IMR-90 (cell line): Measurements from ENCODE around the gene MRC1. TPM values are rescaled to one million over a fixed set of nuclear protein-coding genes. Genes with fewer than 3 reads are reported as not detected.
A peak's percentile ranks its signal among the peaks of the same experiment; 100 is the strongest.

Experiments used
- ATAC-seq: fragments of 200-7000 bp; cut with Tn5 transposase; 2 replicates; pipeline ENCODE4 v1.9.1; 2020; ENCODE audit warnings: low read depth, mild to moderate bottlenecking, moderate library complexity
- BruUV-seq: library from RNA; stranded (reverse); fragments of 400-500 nt; replicated peaks from 2 replicates; lab custom pipeline; 2021; lab: Mats Ljungman, UMichigan
- CTCF ChIA-PET: fragments of 300-600 bp; formaldehyde crosslinking; extraction: SDS; loops from one replicate; lab custom pipeline; 2021; ENCODE audit warnings: antibody characterized with exemption; lab: Yijun Ruan, JAX
- POLR2A ChIA-PET: fragments of 300-600 bp; sonication (Branson Sonifier 250); formaldehyde crosslinking; loops from one replicate; lab custom pipeline; 2022; ENCODE audit warnings: antibody characterized with exemption; ENCODE audit not compliant: unreplicated experiment; lab: Charles Lee
- DNase-seq: peaks from one replicate; pipeline ENCODE4 v3.0.0; 2013
- H2AFZ ChIP-seq: replicated peaks from 2 replicates; pipeline ENCODE3; 2013; ENCODE audit warnings: low read length, mild to moderate bottlenecking; ENCODE audit not compliant: poor library complexity
- H2AK5ac ChIP-seq: 2 replicates; pipeline ENCODE4 v1.6.1; 2013; ENCODE audit warnings: low read depth, low read length, inconsistent platforms
- H2AK9ac ChIP-seq: replicated peaks from 2 replicates; pipeline ENCODE3; 2013; ENCODE audit warnings: mild to moderate bottlenecking, low read depth, low read length, moderate library complexity; ENCODE audit not compliant: poor library complexity
- H2BK120ac ChIP-seq: 2 replicates; pipeline ENCODE4 v1.6.1; 2013; ENCODE audit warnings: low read depth, low read length, inconsistent platforms
- H2BK15ac ChIP-seq: 3 replicates; pipeline ENCODE4 v1.6.1; 2013; ENCODE audit warnings: low read depth, low read length, inconsistent platforms
- H2BK20ac ChIP-seq: 2 replicates; pipeline ENCODE4 v1.6.1; 2013; ENCODE audit warnings: low read depth, mild to moderate bottlenecking, inconsistent platforms, low read length, moderate library complexity
- H2BK5ac ChIP-seq: 2 replicates; pipeline ENCODE4 v1.6.1; 2013; ENCODE audit warnings: mild to moderate bottlenecking, low read depth, low read length, inconsistent platforms; ENCODE audit not compliant: poor library complexity, severe bottlenecking
- H3K14ac ChIP-seq: replicated peaks from 2 replicates; pipeline ENCODE4 v1.6.1; 2013; ENCODE audit warnings: low read depth, low read length, inconsistent platforms
- H3K18ac ChIP-seq: 2 replicates; pipeline ENCODE4 v1.6.1; 2013; ENCODE audit warnings: low read depth, low read length, control low read depth
- H3K23ac ChIP-seq: 2 replicates; pipeline ENCODE4 v1.6.1; 2013; ENCODE audit warnings: low read depth, low read length, inconsistent platforms
- H3K27ac ChIP-seq: 2 replicates; pipeline ENCODE4 v1.5.1; 2013; ENCODE audit warnings: mild to moderate bottlenecking, control low read depth, low read length; ENCODE audit not compliant: insufficient read depth
- H3K27me3 ChIP-seq: 2 replicates; pipeline ENCODE4 v1.6.1; 2013; ENCODE audit warnings: low read length; ENCODE audit not compliant: control insufficient read depth, insufficient read depth
- H3K36me3 ChIP-seq: 2 replicates; pipeline ENCODE4 v1.6.1; 2013; ENCODE audit warnings: low read length, mixed read lengths; ENCODE audit not compliant: control insufficient read depth, insufficient read depth
- H3K4ac ChIP-seq: 2 replicates; pipeline ENCODE4 v1.6.1; 2013; ENCODE audit warnings: low read depth, low read length, inconsistent platforms
- H3K4me1 ChIP-seq: 2 replicates; pipeline ENCODE4 v1.6.1; 2013; ENCODE audit warnings: low read length, mixed read lengths; ENCODE audit not compliant: control insufficient read depth, insufficient read depth
- H3K4me2 ChIP-seq: 2 replicates; pipeline ENCODE4 v1.6.1; 2013; ENCODE audit warnings: low read depth, mild to moderate bottlenecking, control low read depth, low read length, moderate library complexity
- H3K4me3 ChIP-seq: 2 replicates; pipeline ENCODE4 v1.5.1; 2013; ENCODE audit warnings: low read depth, mild to moderate bottlenecking, control low read depth, low read length, moderate library complexity; ENCODE audit not compliant: insufficient read depth
- H3K56ac ChIP-seq: 2 replicates; pipeline ENCODE4 v1.6.1; 2013; ENCODE audit warnings: low read length, inconsistent platforms; ENCODE audit not compliant: insufficient read depth; ENCODE audit errors: extremely low read depth
- H3K79me1 ChIP-seq, 2 experiments: 2 replicates each; pipeline ENCODE4 v1.6.1; 2013; ENCODE audit warnings: low read length in 2 of 2, inconsistent platforms in 1 of 2, low read depth in 1 of 2
- H3K9ac ChIP-seq: 2 replicates; pipeline ENCODE4 v1.6.1; 2013; ENCODE audit warnings: low read depth, low read length, control low read depth
- H3K9me1 ChIP-seq: 2 replicates; pipeline ENCODE4 v1.6.1; 2013; ENCODE audit warnings: low read length, inconsistent platforms; ENCODE audit not compliant: insufficient read depth
- H3K9me3 ChIP-seq: 2 replicates; pipeline ENCODE4 v1.6.1; 2013; ENCODE audit warnings: low read length; ENCODE audit not compliant: control insufficient read depth, insufficient read depth
- H4K20me1 ChIP-seq: 2 replicates; pipeline ENCODE4 v1.6.1; 2013; ENCODE audit warnings: low read length, inconsistent platforms; ENCODE audit not compliant: insufficient read depth
- H4K5ac ChIP-seq: 2 replicates; pipeline ENCODE4 v1.6.1; 2013; ENCODE audit warnings: mild to moderate bottlenecking, low read depth, low read length, control low read depth
- H4K8ac ChIP-seq, 2 experiments: 2 replicates each; pipeline ENCODE4 v1.6.1; 2013; ENCODE audit warnings: low read depth in 2 of 2, low read length in 2 of 2, control low read depth in 1 of 2, inconsistent platforms in 1 of 2
- H4K91ac ChIP-seq: 2 replicates; pipeline ENCODE4 v1.6.1; 2013; ENCODE audit warnings: low read depth, low read length, inconsistent platforms; ENCODE audit not compliant: insufficient read depth
- BHLHE40 ChIP-seq: fragments of 150-350 bp; IDR thresholded peaks from 2 replicates; pipeline ENCODE4 v1.6.1; 2016; ENCODE audit warnings: mild to moderate bottlenecking, low read depth, low read length
- CEBPB ChIP-seq: IDR thresholded peaks from 2 replicates; pipeline ENCODE4 v1.6.1; 2012; ENCODE audit warnings: low read depth, low read length, improper control_type of control experiment
- FOS ChIP-seq: fragments of 150-350 bp; IDR thresholded peaks from 2 replicates; pipeline ENCODE4 v1.6.1; 2016; ENCODE audit warnings: low read depth, low read length
- SMC3 ChIP-seq: fragments of 150-350 bp; IDR thresholded peaks from 2 replicates; pipeline ENCODE4 v1.6.1; 2016; ENCODE audit warnings: low read depth, mild to moderate bottlenecking, antibody characterized with exemption, low read length, moderate library complexity
- WGBS, 2 experiments: methylation state at CpG; one replicate each; pipeline versions ENCODE4 v1.1.5 to v1.1.7; 2013; ENCODE audit warnings: missing lambda C conversion rate in 2 of 2; ENCODE audit not compliant: insufficient read length in 1 of 2; ENCODE audit errors: extremely low coverage in 2 of 2; 5-methylcytosine and 5-hydroxymethylcytosine counted together
- dilution Hi-C: fragments of 300-500 bp; cut with HindIII; formaldehyde crosslinking; loops from one replicate; pipeline ENCODE4 v1.14.3; 2018; ENCODE audit warnings: low sequenced_read_pairs; ENCODE audit not compliant: unreplicated experiment
- in situ Hi-C: fragments of 300-500 bp; cut with MboI; formaldehyde crosslinking; loops from 3 replicates; pipeline ENCODE4 v1.14.3; 2019; ENCODE audit warnings: low sequenced_read_pairs, inconsistent platforms, mixed read lengths
- intact Hi-C: fragments of 100-400 bp; cut with micrococcal nuclease; formaldehyde crosslinking; loops from 2 replicates; pipeline ENCODE4 v1.10.0; 2022
- polyA plus RNA-seq, 3 experiments: library from polyadenylated mRNA; depleted of rRNA; stranded (reverse); fragments of >200 nt; gene quantifications; 2 replicates each; pipeline ENCODE4 v1.2.3, GENCODE V29; 2012; ENCODE audit warnings: low replicate concordance in 1 of 3
- total RNA-seq: library from RNA; depleted of rRNA; stranded (reverse); fragments of >200 nt; gene quantifications from 2 replicates; pipeline ENCODE4 v1.2.3, GENCODE V29; 2012
- TF ChIP-seq, protein P1 (sequence below): conservative IDR thresholded peaks from 2 replicates; pipeline ENCODE4 v1.5.1; 2012; ENCODE audit warnings: mild to moderate bottlenecking, low read depth, low read length, improper control_type of control experiment
- TF ChIP-seq, protein P2 (sequence below): fragments of 150-350 bp; IDR thresholded peaks from 2 replicates; pipeline ENCODE4 v1.6.1; 2017; ENCODE audit warnings: mild to moderate bottlenecking, antibody characterized with exemption, low read length, low read depth
- TF ChIP-seq, protein P3 (sequence below): fragments of 150-350 bp; IDR thresholded peaks from 2 replicates; pipeline ENCODE4 v1.6.1; 2016; ENCODE audit warnings: low read depth, mild to moderate bottlenecking, low read length, moderate library complexity, borderline replicate concordance

Gene MRC1
- total and polyA plus RNA-seq, 2 of the 4 experiments (the other 2 are of a cell fraction): not detected

DNA sequence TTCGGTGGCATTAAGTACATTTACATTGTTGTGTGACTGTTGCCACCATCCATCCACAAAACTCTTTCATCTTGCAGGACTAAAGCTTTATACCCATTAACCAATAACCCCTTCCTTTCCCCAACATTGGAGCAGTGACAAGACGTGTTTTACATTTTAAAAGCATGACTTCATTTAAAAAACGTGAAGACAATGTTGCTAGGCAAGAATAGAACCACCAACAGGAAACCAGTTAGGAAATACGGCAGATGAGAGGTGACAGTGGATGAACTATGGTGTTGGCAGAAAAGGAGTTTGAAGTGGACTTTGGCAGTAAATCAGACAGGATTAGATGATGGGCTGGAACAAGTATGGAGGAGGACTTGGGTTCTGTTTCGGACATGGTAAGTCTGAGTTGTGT, 40.2 kb upstream of the MRC1 start:
- Histone ChIP-seq H2AK9ac (no peak overlapping the region), H2BK5ac (no peak overlapping the region), H3K27ac (no peak overlapping the region), H3K27me3 (peaks cover 2% of the 10 kb centered on the region), H3K18ac (no peak overlapping the region; the same call in 1 of the 2 replicates), H2BK120ac (no peak overlapping the region), H3K9me3 (peaks cover 3% of the 10 kb centered on the region; the same call in 1 of the 2 replicates), H3K9me1 (no peaks in the 10 kb centered on the region), H3K9ac (no peak overlapping the region), H2AK5ac (no peak overlapping the region), H3K56ac (no peak overlapping the region), H2AFZ (no peak overlapping the region), H4K91ac (no peak overlapping the region), H3K4me1 (no peaks in the 10 kb centered on the region), H3K4ac (no peak overlapping the region), H3K23ac (no peak overlapping the region), H4K5ac (no peak overlapping the region), H3K14ac (no peak overlapping the region; the same call in 1 of the 2 replicates), H3K4me2 (no peak overlapping the region), H2BK20ac (no peak overlapping the region), H3K36me3 (no peaks in the 10 kb centered on the region), H3K79me1 (no peaks in the 10 kb centered on the region), H4K20me1 (no peaks in the 10 kb centered on the region), H2BK15ac (no peak overlapping the region; the same call in 2 of the 3 replicates), H4K8ac (no peak overlapping the region), H3K4me3 (no peak overlapping the region)
- no peak for ATAC-seq
- in situ Hi-C loops: no loop called here
- intact Hi-C loops: no loop called here
- 60% methylated on average over 2 of the region's 5 CpGs; no CpG with 5 or more reads in 1 of the 2 experiments for WGBS, 2 experiments
- dilution Hi-C loops: no loop called here
- no TSS peak for BruUV-seq
- POLR2A ChIA-PET: no interaction called here
- DNase-seq: peak; percentile 40
- CTCF ChIA-PET: no interaction called here
- TF ChIP-seq BHLHE40: no peak
- TF ChIP-seq, protein P1, sequence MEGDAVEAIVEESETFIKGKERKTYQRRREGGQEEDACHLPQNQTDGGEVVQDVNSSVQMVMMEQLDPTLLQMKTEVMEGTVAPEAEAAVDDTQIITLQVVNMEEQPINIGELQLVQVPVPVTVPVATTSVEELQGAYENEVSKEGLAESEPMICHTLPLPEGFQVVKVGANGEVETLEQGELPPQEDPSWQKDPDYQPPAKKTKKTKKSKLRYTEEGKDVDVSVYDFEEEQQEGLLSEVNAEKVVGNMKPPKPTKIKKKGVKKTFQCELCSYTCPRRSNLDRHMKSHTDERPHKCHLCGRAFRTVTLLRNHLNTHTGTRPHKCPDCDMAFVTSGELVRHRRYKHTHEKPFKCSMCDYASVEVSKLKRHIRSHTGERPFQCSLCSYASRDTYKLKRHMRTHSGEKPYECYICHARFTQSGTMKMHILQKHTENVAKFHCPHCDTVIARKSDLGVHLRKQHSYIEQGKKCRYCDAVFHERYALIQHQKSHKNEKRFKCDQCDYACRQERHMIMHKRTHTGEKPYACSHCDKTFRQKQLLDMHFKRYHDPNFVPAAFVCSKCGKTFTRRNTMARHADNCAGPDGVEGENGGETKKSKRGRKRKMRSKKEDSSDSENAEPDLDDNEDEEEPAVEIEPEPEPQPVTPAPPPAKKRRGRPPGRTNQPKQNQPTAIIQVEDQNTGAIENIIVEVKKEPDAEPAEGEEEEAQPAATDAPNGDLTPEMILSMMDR: no peak
- TF ChIP-seq FOS: no peak
- TF ChIP-seq, protein P2, sequence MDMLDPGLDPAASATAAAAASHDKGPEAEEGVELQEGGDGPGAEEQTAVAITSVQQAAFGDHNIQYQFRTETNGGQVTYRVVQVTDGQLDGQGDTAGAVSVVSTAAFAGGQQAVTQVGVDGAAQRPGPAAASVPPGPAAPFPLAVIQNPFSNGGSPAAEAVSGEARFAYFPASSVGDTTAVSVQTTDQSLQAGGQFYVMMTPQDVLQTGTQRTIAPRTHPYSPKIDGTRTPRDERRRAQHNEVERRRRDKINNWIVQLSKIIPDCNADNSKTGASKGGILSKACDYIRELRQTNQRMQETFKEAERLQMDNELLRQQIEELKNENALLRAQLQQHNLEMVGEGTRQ: no peak
- no peak for TF ChIP-seq CEBPB
- TF ChIP-seq, protein P3, sequence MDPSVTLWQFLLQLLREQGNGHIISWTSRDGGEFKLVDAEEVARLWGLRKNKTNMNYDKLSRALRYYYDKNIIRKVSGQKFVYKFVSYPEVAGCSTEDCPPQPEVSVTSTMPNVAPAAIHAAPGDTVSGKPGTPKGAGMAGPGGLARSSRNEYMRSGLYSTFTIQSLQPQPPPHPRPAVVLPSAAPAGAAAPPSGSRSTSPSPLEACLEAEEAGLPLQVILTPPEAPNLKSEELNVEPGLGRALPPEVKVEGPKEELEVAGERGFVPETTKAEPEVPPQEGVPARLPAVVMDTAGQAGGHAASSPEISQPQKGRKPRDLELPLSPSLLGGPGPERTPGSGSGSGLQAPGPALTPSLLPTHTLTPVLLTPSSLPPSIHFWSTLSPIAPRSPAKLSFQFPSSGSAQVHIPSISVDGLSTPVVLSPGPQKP: no peak
- TF ChIP-seq SMC3: no peak
